WTC11 (cell line): ENCODE results near the gene HIPK3. TPM values are rescaled to one million over a fixed set of nuclear protein-coding genes. Genes with fewer than 3 reads are reported as not detected.

Source experiments
- ATAC-seq: fragments of 200-7000 bp; cut with Tn5 transposase; 2 replicates; pipeline ENCODE4 v1.10.0; 2021; ENCODE audit warnings: mild to moderate bottlenecking, moderate library complexity
- CTCF ChIA-PET: fragments of 300-600 bp; sonication (Branson Sonifier 250); formaldehyde crosslinking; loops from one replicate; lab custom pipeline; 2021; ENCODE audit warnings: antibody characterized with exemption; lab: Charles Lee
- POLR2A ChIA-PET: fragments of 350-600 bp; sonication (Branson Sonifier 250); formaldehyde crosslinking; loops from one replicate; lab custom pipeline; 2021; ENCODE audit warnings: antibody characterized with exemption; lab: Charles Lee
- DNase-seq: peaks from one replicate; pipeline ENCODE4 v3.0.0; 2021; ENCODE audit warnings: low spot score
- H3K27ac Mint-ChIP-seq: 2 replicates; pipeline ENCODE4 v1.8.0; 2021; ENCODE audit warnings: mixed read lengths
- H3K27me3 Mint-ChIP-seq: 2 replicates; pipeline ENCODE4 v1.8.0; 2021; ENCODE audit warnings: low read depth, mild to moderate bottlenecking, moderate library complexity, mixed read lengths
- H3K36me3 Mint-ChIP-seq: 2 replicates; pipeline ENCODE4 v1.8.0; 2021; ENCODE audit warnings: mixed read lengths
- H3K4me1 Mint-ChIP-seq: 2 replicates; pipeline ENCODE4 v1.8.0; 2022; ENCODE audit warnings: mixed read lengths
- H3K4me3 Mint-ChIP-seq: 2 replicates; pipeline ENCODE4 v1.8.0; 2021; ENCODE audit warnings: mild to moderate bottlenecking, moderate library complexity, mixed read lengths
- H3K9me3 Mint-ChIP-seq: 2 replicates; pipeline ENCODE4 v1.8.0; 2021; ENCODE audit warnings: mixed read lengths
- ATF1 ChIP-seq: sonication (generic); formaldehyde crosslinking; IDR thresholded peaks from 2 replicates; pipeline ENCODE4 v1.8.1; 2023; ENCODE audit warnings: mild to moderate bottlenecking, moderate library complexity, missing genetic modification reagents
- ATF2 ChIP-seq: sonication (generic); formaldehyde crosslinking; IDR thresholded peaks from 2 replicates; pipeline ENCODE4 v1.8.1; 2022; ENCODE audit warnings: low read depth, missing genetic modification reagents, borderline replicate concordance
- E2F5 ChIP-seq: sonication (generic); formaldehyde crosslinking; IDR thresholded peaks from 2 replicates; pipeline ENCODE4 v1.8.1; 2022; ENCODE audit warnings: mild to moderate bottlenecking, moderate library complexity, missing genetic modification reagents
- ELF4 ChIP-seq: sonication (generic); formaldehyde crosslinking; IDR thresholded peaks from 2 replicates; pipeline ENCODE4 v1.8.1; 2022; ENCODE audit warnings: low read depth, mild to moderate bottlenecking, moderate library complexity, missing genetic modification reagents
- ERG ChIP-seq: fragments of 250-450 bp; sonication (Bioruptor Pico); IDR thresholded peaks from 2 replicates; pipeline ENCODE4 v1.8.0; 2021; ENCODE audit warnings: mild to moderate bottlenecking
- ESRRA ChIP-seq: sonication (generic); formaldehyde crosslinking; IDR thresholded peaks from 2 replicates; pipeline ENCODE4 v1.8.1; 2022; ENCODE audit warnings: mild to moderate bottlenecking, missing genetic modification reagents, borderline replicate concordance
- NFE2L1 ChIP-seq: sonication (generic); formaldehyde crosslinking; IDR thresholded peaks from 2 replicates; pipeline ENCODE4 v1.8.1; 2023; ENCODE audit warnings: missing genetic modification reagents
- RORB ChIP-seq: fragments of 250-450 bp; sonication (Bioruptor Pico); IDR thresholded peaks from 2 replicates; pipeline ENCODE4 v1.9.0; 2021; ENCODE audit warnings: mild to moderate bottlenecking
- TCF7 ChIP-seq: sonication (generic); formaldehyde crosslinking; IDR thresholded peaks from 2 replicates; pipeline ENCODE4 v1.8.0; 2022; ENCODE audit warnings: mild to moderate bottlenecking, low read depth, missing genetic modification reagents, moderate library complexity
- TEAD1 ChIP-seq: sonication (generic); formaldehyde crosslinking; IDR thresholded peaks from 2 replicates; pipeline ENCODE4 v1.8.0; 2022; ENCODE audit warnings: mild to moderate bottlenecking, missing genetic modification reagents
- TP53 ChIP-seq: sonication (generic); formaldehyde crosslinking; IDR thresholded peaks from 2 replicates; pipeline ENCODE4 v1.8.1; 2023; ENCODE audit warnings: mild to moderate bottlenecking, missing genetic modification reagents
- USF1 ChIP-seq: sonication (generic); formaldehyde crosslinking; IDR thresholded peaks from 2 replicates; pipeline ENCODE4 v1.8.0; 2022; ENCODE audit warnings: mild to moderate bottlenecking, missing genetic modification reagents
- ZBTB21 ChIP-seq: sonication (generic); formaldehyde crosslinking; IDR thresholded peaks from 2 replicates; pipeline ENCODE4 v1.8.1; 2023; ENCODE audit warnings: mild to moderate bottlenecking, missing genetic modification reagents, borderline replicate concordance
- ZNF281 ChIP-seq: sonication (generic); formaldehyde crosslinking; IDR thresholded peaks from 2 replicates; pipeline ENCODE4 v1.8.0; 2023; ENCODE audit warnings: mild to moderate bottlenecking, missing genetic modification reagents
- ZNF396 ChIP-seq: fragments of 250-450 bp; sonication (Bioruptor Pico); IDR thresholded peaks from 2 replicates; pipeline ENCODE4 v1.8.0; 2021; ENCODE audit warnings: mild to moderate bottlenecking, moderate library complexity, borderline replicate concordance
- ZNF532 ChIP-seq: fragments of 250-450 bp; sonication (Bioruptor Pico); IDR thresholded peaks from 2 replicates; pipeline ENCODE4 v1.9.0; 2021; ENCODE audit warnings: mild to moderate bottlenecking, borderline replicate concordance
- ZNF671 ChIP-seq: fragments of 250-450 bp; sonication (Bioruptor Pico); IDR thresholded peaks from 2 replicates; pipeline ENCODE4 v1.8.0; 2021; ENCODE audit warnings: mild to moderate bottlenecking
- total RNA-seq: library from RNA; stranded (reverse); gene quantifications from 3 replicates; pipeline ENCODE4 v1.2.3, GENCODE V29; 2021

The HIPK3 gene
- total RNA-seq, 1 experiment from 2014 or later: 24.1 TPM

- no peak for TF ChIP-seq E2F5 (CRISPR knock-in tag)
- TF ChIP-seq USF1 (CRISPR knock-in tag): no peak
- no peak for TF ChIP-seq ZNF671 (CRISPR knock-in tag)
- TF ChIP-seq ERG: no peak
- no peak for TF ChIP-seq TP53 (CRISPR knock-in tag)
Measured at GRCh38 chr11:33320814-33321330, 63.7 kb downstream of the HIPK3 start (continued).

- Mint-ChIP-seq H3K36me3 (no peaks in the 10 kb centered on the region), H3K4me1 (peaks cover 13% of the 10 kb centered on the region), H3K27me3 (no peaks in the 10 kb centered on the region), H3K27ac (no peak overlapping the region), H3K9me3 (no peaks in the 10 kb centered on the region), H3K4me3 (no peak overlapping the region)
- no peak for TF ChIP-seq RORB (CRISPR knock-in tag)
- TF ChIP-seq NFE2L1 (CRISPR knock-in tag): no peak
- no peak for TF ChIP-seq ZBTB21 (CRISPR knock-in tag)
- no peak for TF ChIP-seq ZNF281 (CRISPR knock-in tag)
- TF ChIP-seq TCF7 (CRISPR knock-in tag): no peak
- no peak for TF ChIP-seq ESRRA (CRISPR knock-in tag)
- no peak for TF ChIP-seq ATF1 (CRISPR knock-in tag)
- no peak for TF ChIP-seq ZNF532 (CRISPR knock-in tag)
- CTCF ChIA-PET: no interaction called here
- no peak for ATAC-seq
- no peak for DNase-seq
- POLR2A ChIA-PET: no interaction called here
Measured at GRCh38 chr11:33321422-33321821, 64.2 kb downstream of the HIPK3 start.

GRCh38 chr11:33323421-33323820, 66.2 kb downstream of the HIPK3 start:
- ChIA-PET CTCF (no interaction called here), POLR2A (no interaction called here)
- TF ChIP-seq ATF2 (CRISPR knock-in tag) (no peak), ELF4 (CRISPR knock-in tag) (no peak), ZNF396 (no peak), TEAD1 (CRISPR knock-in tag) (no peak)
- Mint-ChIP-seq H3K9me3 (no peaks in the 10 kb centered on the region), H3K4me1 (peaks cover 13% of the 10 kb centered on the region), H3K4me3 (no peak overlapping the region), H3K27ac (no peak overlapping the region), H3K36me3 (no peaks in the 10 kb centered on the region), H3K27me3 (no peaks in the 10 kb centered on the region)
- DNase-seq (no peak), ATAC-seq (no peak)
